ENCODE results near the gene CYB5R2.

DNA sequence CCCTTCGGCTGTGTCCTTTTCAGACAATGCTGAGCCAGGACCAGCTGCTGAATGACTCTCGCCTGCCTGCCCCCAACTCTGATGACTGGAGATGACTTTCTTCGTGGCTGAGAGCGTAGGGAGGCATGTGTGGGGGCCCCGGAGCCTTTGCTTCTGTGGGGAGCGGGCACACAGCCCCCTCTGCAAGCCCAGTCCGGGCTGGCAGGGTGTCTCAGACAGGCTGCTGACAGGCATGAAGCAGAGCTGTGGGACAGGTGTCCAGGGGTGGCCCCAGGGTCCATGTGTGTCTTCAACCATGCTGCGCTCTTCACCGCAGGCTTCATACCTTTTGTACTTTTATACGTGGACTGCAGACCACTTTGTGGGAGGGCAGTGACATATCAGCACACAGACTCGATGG is 16.6 kb downstream of the CYB5R2 start:
- TF ChIP-seq, protein P1, sequence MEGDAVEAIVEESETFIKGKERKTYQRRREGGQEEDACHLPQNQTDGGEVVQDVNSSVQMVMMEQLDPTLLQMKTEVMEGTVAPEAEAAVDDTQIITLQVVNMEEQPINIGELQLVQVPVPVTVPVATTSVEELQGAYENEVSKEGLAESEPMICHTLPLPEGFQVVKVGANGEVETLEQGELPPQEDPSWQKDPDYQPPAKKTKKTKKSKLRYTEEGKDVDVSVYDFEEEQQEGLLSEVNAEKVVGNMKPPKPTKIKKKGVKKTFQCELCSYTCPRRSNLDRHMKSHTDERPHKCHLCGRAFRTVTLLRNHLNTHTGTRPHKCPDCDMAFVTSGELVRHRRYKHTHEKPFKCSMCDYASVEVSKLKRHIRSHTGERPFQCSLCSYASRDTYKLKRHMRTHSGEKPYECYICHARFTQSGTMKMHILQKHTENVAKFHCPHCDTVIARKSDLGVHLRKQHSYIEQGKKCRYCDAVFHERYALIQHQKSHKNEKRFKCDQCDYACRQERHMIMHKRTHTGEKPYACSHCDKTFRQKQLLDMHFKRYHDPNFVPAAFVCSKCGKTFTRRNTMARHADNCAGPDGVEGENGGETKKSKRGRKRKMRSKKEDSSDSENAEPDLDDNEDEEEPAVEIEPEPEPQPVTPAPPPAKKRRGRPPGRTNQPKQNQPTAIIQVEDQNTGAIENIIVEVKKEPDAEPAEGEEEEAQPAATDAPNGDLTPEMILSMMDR (IDR thresholded peaks at IDR 0.05 in 8 of 11, conservative IDR thresholded peaks at IDR 0.05 in 3 of 11): no peak
- TF ChIP-seq POLR2AphosphoS5 (IDR thresholded peaks at IDR 0.05) (no peak), POLR2A (IDR thresholded peaks at IDR 0.05) (no peak)
